MM.1S (cell line): ENCODE data around the gene WASF2.
A peak's percentile ranks its signal among the peaks of the same experiment; 100 is the strongest.

Source experiments
- DNase-seq: peaks from one replicate; pipeline ENCODE4 v3.0.0-alpha.2; 2015
- H2AFZ ChIP-seq: fragments of 300-600 bp; sonication (generic); 2 replicates; pipeline ENCODE4 v1.6.0; 2016; ENCODE audit warnings: antibody characterized with exemption, low read length
- H3F3A ChIP-seq: fragments of 300-600 bp; sonication (generic); 2 replicates; pipeline ENCODE4 v1.6.1; 2016; ENCODE audit warnings: mild to moderate bottlenecking, antibody characterized with exemption, low read length, moderate library complexity, mixed read lengths; ENCODE audit not compliant: insufficient read depth
- H3K27ac ChIP-seq: fragments of 300-600 bp; sonication (generic); 2 replicates; pipeline ENCODE4 v1.5.1; 2016; ENCODE audit warnings: mild to moderate bottlenecking, low read length
- H3K27me3 ChIP-seq: fragments of 300-600 bp; sonication (generic); replicated peaks from 2 replicates; pipeline ENCODE4 v1.6.0; 2016; ENCODE audit warnings: low read length; ENCODE audit not compliant: insufficient read depth
- H3K36me3 ChIP-seq: fragments of 300-600 bp; sonication (generic); replicated peaks from 2 replicates; pipeline ENCODE4 v1.6.1; 2016; ENCODE audit warnings: mild to moderate bottlenecking, low read length, mixed read lengths; ENCODE audit not compliant: insufficient read depth
- H3K4me1 ChIP-seq: fragments of 300-600 bp; sonication (generic); 2 replicates; pipeline ENCODE4 v1.6.1; 2016; ENCODE audit warnings: low read length, mixed read lengths
- H3K4me2 ChIP-seq: fragments of 300-600 bp; sonication (generic); 2 replicates; pipeline ENCODE4 v1.6.0; 2016; ENCODE audit warnings: low read depth, low read length
- H3K4me3 ChIP-seq: fragments of 300-600 bp; sonication (generic); 2 replicates; pipeline ENCODE4 v1.5.1; 2016; ENCODE audit warnings: low read length, mixed read lengths
- H3K79me2 ChIP-seq: fragments of 300-600 bp; sonication (generic); 2 replicates; pipeline ENCODE4 v1.6.1; 2016; ENCODE audit warnings: mixed run types, low read length, mixed read lengths
- H3K9ac ChIP-seq: fragments of 300-600 bp; sonication (generic); 2 replicates; pipeline ENCODE4 v1.6.1; 2016; ENCODE audit warnings: low read length, mixed read lengths
- H3K9me2 ChIP-seq: fragments of 300-600 bp; sonication (generic); replicated peaks from 2 replicates; pipeline ENCODE4 v1.6.1; 2016; ENCODE audit warnings: mild to moderate bottlenecking, low read length, mixed read lengths; ENCODE audit not compliant: insufficient read depth
- H3K9me3 ChIP-seq: fragments of 300-600 bp; sonication (generic); replicated peaks from 2 replicates; pipeline ENCODE4 v1.6.1; 2016; ENCODE audit warnings: mild to moderate bottlenecking, low read length, mixed read lengths; ENCODE audit not compliant: insufficient read depth
- H4K20me1 ChIP-seq: fragments of 300-600 bp; sonication (generic); 2 replicates; pipeline ENCODE4 v1.6.1; 2016; ENCODE audit warnings: mild to moderate bottlenecking, low read length, moderate library complexity, mixed read lengths; ENCODE audit not compliant: insufficient read depth
- EZH2 ChIP-seq: fragments of 300-600 bp; sonication (generic); optimal IDR thresholded peaks from 2 replicates; pipeline ENCODE3; 2017; ENCODE audit warnings: low read depth, mild to moderate bottlenecking, antibody characterized with exemption, low read length, mixed read lengths
- EZH2phosphoT487 ChIP-seq: fragments of 300-600 bp; sonication (generic); IDR thresholded peaks from 2 replicates; pipeline ENCODE4 v1.6.1; 2018; ENCODE audit warnings: antibody characterized with exemption, low read length
- TF ChIP-seq, protein P1 (sequence below): fragments of 300-600 bp; sonication (generic); IDR thresholded peaks from 2 replicates; pipeline ENCODE4 v1.5.1; 2016; ENCODE audit warnings: antibody characterized with exemption, low read length, mixed read lengths

WASF2 gene

DNA sequence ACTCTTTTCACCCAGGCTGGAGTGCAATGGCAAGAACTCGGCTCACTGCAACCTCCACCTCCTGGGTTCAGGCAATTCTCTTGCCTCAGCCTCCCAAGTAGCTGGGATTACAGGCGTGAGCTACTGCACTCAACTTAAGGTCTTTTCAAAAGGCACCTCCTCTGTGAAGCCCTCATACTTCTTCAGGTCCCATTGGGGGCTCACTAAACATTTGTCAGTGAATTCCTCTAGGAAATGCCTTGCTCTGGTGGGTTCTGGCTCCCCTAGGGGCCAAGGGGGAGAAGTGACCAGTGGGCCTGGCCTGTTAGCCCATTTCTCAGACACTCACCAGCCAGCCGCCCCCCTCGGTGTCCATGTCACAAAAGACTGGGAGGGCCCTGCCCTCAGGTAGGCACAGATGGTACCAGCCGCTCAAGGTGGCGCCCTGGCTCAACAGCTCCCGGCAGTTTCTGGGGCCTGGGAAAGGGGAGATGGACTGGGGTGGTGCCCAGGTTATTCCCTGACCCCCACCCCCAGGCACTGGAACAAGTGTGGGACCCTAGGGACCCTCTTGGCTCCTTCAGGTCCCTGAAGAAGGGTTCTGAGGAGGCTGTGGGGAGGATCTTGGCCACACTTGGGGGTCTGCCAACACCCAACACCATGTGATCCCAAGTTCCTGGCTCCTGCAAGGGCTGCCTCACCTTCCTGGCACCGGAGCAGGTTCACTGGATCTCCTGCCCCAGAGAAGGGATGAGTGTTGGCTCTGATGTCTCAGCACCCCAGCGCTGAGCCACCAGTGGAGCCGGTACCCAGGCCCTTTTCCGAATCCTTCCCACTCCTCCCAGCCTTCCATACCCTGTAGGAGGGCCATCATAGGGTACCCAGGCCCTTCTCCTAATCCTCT lies 116.9 kb downstream of the WASF2 start:
- Histone ChIP-seq H3K36me3 (no peaks in the 10 kb centered on the region), H3F3A (no peaks in the 10 kb centered on the region), H4K20me1 (no peaks in the 10 kb centered on the region), H3K27me3 (0 out of 2 replicates have a peak, but pooled peaks cover 2% of the 10 kb centered on the region), H3K27ac (no peak overlapping the region), H3K4me1 (no peaks in the 10 kb centered on the region), H2AFZ (no peak overlapping the region), H3K4me2 (no peak overlapping the region), H3K9me2 (no peaks in the 10 kb centered on the region), H3K9me3 (no peaks in the 10 kb centered on the region), H3K4me3 (no peak overlapping the region), H3K79me2 (no peaks in the 10 kb centered on the region), H3K9ac (no peak overlapping the region)
- TF ChIP-seq, protein P1, sequence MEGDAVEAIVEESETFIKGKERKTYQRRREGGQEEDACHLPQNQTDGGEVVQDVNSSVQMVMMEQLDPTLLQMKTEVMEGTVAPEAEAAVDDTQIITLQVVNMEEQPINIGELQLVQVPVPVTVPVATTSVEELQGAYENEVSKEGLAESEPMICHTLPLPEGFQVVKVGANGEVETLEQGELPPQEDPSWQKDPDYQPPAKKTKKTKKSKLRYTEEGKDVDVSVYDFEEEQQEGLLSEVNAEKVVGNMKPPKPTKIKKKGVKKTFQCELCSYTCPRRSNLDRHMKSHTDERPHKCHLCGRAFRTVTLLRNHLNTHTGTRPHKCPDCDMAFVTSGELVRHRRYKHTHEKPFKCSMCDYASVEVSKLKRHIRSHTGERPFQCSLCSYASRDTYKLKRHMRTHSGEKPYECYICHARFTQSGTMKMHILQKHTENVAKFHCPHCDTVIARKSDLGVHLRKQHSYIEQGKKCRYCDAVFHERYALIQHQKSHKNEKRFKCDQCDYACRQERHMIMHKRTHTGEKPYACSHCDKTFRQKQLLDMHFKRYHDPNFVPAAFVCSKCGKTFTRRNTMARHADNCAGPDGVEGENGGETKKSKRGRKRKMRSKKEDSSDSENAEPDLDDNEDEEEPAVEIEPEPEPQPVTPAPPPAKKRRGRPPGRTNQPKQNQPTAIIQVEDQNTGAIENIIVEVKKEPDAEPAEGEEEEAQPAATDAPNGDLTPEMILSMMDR, result peak; percentile 21; the same call in 1 of the 2 replicates
- no peak for TF ChIP-seq EZH2phosphoT487
- no peak for DNase-seq

DNA sequence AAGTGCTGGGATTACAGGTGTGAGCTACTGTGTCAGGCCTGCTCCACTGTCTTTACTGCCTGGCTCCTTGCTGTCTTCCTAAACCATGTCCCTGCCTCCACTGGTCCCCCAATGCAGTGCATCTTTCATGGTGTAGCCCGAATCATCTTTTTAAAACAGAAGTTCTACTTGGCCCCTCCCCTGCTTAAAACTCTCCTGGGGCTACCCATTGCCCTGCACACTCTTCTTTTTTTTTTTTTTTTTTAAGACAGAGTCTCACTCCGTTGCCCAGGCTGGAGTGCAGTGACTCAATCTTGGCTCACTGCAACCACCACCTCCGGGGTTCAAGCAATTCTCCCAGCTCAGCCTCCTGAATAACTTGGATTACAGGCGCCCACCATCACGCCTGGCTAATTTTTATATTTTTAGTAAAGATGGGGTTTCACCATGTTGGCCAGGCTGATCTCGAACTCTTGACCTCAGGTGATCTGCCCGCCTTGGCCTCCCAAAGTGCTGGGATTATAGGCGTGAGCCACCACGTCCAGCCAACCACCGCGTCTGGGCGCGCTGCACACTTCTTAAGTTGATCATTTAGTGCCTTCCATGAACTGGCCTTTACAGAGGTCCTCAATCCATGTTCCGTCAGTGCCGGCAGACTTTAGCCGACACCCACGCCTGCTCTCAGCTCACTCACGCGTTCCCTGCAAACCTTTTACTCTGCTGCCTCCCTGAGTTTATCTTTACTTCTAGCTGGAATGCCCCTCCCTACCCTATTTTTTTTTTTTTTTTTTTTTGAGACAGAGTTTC lies 117.8 kb downstream of the WASF2 start:
- Histone ChIP-seq H3K9me2 (no peaks in the 10 kb centered on the region), H3F3A (no peaks in the 10 kb centered on the region), H3K4me1 (0 out of 2 replicates have a peak, but pooled peaks cover under 1% of the 10 kb centered on the region), H2AFZ (no peak overlapping the region), H4K20me1 (no peaks in the 10 kb centered on the region), H3K27ac (no peak overlapping the region), H3K9ac (no peak overlapping the region), H3K9me3 (no peaks in the 10 kb centered on the region), H3K36me3 (no peaks in the 10 kb centered on the region), H3K27me3 (0 out of 2 replicates have a peak, but pooled peaks cover 2% of the 10 kb centered on the region), H3K79me2 (no peaks in the 10 kb centered on the region), H3K4me2 (no peak overlapping the region), H3K4me3 (no peak overlapping the region)
- TF ChIP-seq, protein P1, result no peak
- TF ChIP-seq EZH2 (no peak), EZH2phosphoT487 (no peak)
- DNase-seq, result no peak

DNA sequence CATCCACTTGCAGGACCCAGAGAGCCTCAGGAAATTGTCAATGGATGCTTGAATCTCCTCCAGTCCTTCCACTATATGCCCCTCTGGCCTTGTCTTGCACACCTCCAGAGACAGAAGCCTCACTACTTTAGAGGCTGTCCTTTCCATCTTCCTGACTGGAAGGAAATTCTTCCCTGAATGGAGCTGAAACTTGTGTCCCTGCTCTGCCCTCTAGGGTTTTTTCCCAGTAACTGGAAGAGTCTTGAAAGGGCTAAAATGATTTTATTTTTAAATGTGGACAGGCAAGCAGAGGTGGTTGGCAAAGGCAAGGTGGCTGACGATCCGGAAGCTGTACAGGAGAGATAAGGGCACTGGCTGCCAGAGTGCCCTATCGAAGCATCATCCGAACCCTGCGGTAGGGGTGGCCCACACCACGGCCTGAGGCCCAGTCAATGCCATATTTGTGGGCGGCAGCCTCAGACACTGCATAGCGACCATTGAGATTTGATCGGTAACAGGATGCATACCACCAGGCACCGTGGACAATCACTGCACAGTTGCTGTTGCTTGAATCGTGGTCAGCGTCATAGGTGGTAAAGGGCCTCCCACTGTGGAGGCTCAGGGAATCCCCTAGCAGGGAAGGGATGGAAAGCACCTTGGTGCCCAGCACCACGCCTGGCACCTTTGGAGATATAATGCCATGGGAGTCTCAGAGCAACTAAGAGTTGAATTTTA lies 120.9 kb downstream of the WASF2 start:
- H4K20me1 ChIP-seq, result no peaks in the 10 kb centered on the region
- peaks cover 3% of the 10 kb centered on the region; the same call in 1 of the 2 replicates for H3F3A ChIP-seq
- TF ChIP-seq, protein P1, result no peak
- TF ChIP-seq EZH2phosphoT487 (no peak), EZH2 (no peak)
- H3K27me3 ChIP-seq, result no peaks in the 10 kb centered on the region
- H3K4me1 ChIP-seq, result peaks cover 8% of the 10 kb centered on the region
- no peak overlapping the region for H2AFZ ChIP-seq
- H3K36me3 ChIP-seq, result no peaks in the 10 kb centered on the region
- H3K4me3 ChIP-seq, result no peak overlapping the region
- no peaks in the 10 kb centered on the region for H3K79me2 ChIP-seq
- no peak for DNase-seq
- H3K9ac ChIP-seq, result no peak overlapping the region
- no peak overlapping the region for H3K27ac ChIP-seq
- no peaks in the 10 kb centered on the region for H3K9me2 ChIP-seq
- no peak overlapping the region for H3K4me2 ChIP-seq
- H3K9me3 ChIP-seq, result no peaks in the 10 kb centered on the region
